ENCODE measurements around the gene TLX2.

- TF ChIP-seq, protein P1, sequence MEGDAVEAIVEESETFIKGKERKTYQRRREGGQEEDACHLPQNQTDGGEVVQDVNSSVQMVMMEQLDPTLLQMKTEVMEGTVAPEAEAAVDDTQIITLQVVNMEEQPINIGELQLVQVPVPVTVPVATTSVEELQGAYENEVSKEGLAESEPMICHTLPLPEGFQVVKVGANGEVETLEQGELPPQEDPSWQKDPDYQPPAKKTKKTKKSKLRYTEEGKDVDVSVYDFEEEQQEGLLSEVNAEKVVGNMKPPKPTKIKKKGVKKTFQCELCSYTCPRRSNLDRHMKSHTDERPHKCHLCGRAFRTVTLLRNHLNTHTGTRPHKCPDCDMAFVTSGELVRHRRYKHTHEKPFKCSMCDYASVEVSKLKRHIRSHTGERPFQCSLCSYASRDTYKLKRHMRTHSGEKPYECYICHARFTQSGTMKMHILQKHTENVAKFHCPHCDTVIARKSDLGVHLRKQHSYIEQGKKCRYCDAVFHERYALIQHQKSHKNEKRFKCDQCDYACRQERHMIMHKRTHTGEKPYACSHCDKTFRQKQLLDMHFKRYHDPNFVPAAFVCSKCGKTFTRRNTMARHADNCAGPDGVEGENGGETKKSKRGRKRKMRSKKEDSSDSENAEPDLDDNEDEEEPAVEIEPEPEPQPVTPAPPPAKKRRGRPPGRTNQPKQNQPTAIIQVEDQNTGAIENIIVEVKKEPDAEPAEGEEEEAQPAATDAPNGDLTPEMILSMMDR (IDR thresholded peaks at IDR 0.05), result no peak
- TF ChIP-seq EZH2phosphoT487 (IDR thresholded peaks at IDR 0.05), result no peak
- TF ChIP-seq EZH2 (IDR thresholded peaks at IDR 0.05), result no peak
These were observed 18.0 kb downstream of the TLX2 start for GRCh38 chr2:74532222-74532621.
